ENCODE results near the gene STPG4.
A peak's percentile ranks its signal among the peaks of the same experiment; 100 is the strongest.
"Not testable (repeated sequence)": the region's sequence is repeated elsewhere in the genome, so short reads cannot be mapped to it uniquely, and the experiment has no call there.

Gene STPG4

GRCh38 chr2:47109007-47109375 lies 46.1 kb downstream of the STPG4 start:
- no peak overlapping the region for H3K9ac ChIP-seq (ENCODE audit: low read depth, low read length, poor library complexity)
- DNase-seq (ENCODE audit: low spot score), result no peak
- H2BK120ac ChIP-seq (ENCODE audit: low read depth, low read length), result no peak overlapping the region
- H3K14ac ChIP-seq (ENCODE audit: low read length), result no peak overlapping the region
- no peak overlapping the region for H2BK12ac ChIP-seq (ENCODE audit: low read length)
- no peak overlapping the region for H3K4ac ChIP-seq (ENCODE audit: low read length)
- H3K9me3 ChIP-seq (replicated peaks in 1 of 2; ENCODE audit: control insufficient read depth in 2 of 2, insufficient read depth in 1 of 2, low read depth in 1 of 2, low read length in 2 of 2), result no peaks in the 10 kb centered on the region
- H2AK5ac ChIP-seq (ENCODE audit: low read depth, low read length), result no peak overlapping the region
- no peak overlapping the region for H2BK15ac ChIP-seq (ENCODE audit: low read length)
- no peak overlapping the region for H2BK5ac ChIP-seq (ENCODE audit: low read length)
- no peak overlapping the region for H3K23ac ChIP-seq (ENCODE audit: low read depth, low read length, poor library complexity)
- no peak overlapping the region for H3K4me3 ChIP-seq (ENCODE audit: low read length in 2 of 2)
- no CpG with 5 or more reads among the region's 4 CpGs for WGBS, 2 donors (ENCODE audit: extremely low coverage in 2 of 2, insufficient read length in 2 of 2, insufficient replicate concordance in 1 of 2)
- no peak overlapping the region for H4K91ac ChIP-seq (ENCODE audit: low read depth, low read length, poor library complexity)
- H3K27ac ChIP-seq (replicated peaks; ENCODE audit: low read length), result no peak overlapping the region
- H3K27me3 ChIP-seq (ENCODE audit: control insufficient read depth in 3 of 3, insufficient read depth in 3 of 3, low read depth in 1 of 3, low read length in 3 of 3), result no peaks in the 10 kb centered on the region
- H3K36me3 ChIP-seq (replicated peaks in 1 of 2; ENCODE audit: control insufficient read depth in 2 of 2, insufficient read depth in 2 of 2, low read length in 2 of 2), result no peaks in the 10 kb centered on the region
- H3K18ac ChIP-seq (ENCODE audit: low read length), result no peak overlapping the region
- no peak overlapping the region for H3K4me2 ChIP-seq (ENCODE audit: insufficient read depth, low read length, poor library complexity, severe bottlenecking)
- no peaks in the 10 kb centered on the region for H3K4me1 ChIP-seq (ENCODE audit: control insufficient read depth in 2 of 2, insufficient read depth in 1 of 2, low read depth in 1 of 2, low read length in 2 of 2)
- H4K8ac ChIP-seq (ENCODE audit: low read depth, low read length), result no peak overlapping the region
- peak overlapping the region; percentile 35 for H2AFZ ChIP-seq (ENCODE audit: low read length)
- H3K79me1 ChIP-seq (ENCODE audit: low read depth, low read length), result no peaks in the 10 kb centered on the region

GRCh38 chr2:47108267-47109006 lies 46.7 kb downstream of the STPG4 start:
- not testable (repeated sequence) for H2AK5ac ChIP-seq (ENCODE audit: low read depth, low read length); H3K18ac ChIP-seq (ENCODE audit: low read length); H2BK120ac ChIP-seq (ENCODE audit: low read depth, low read length); H2BK15ac ChIP-seq (ENCODE audit: low read length); H3K23ac ChIP-seq (ENCODE audit: low read depth, low read length, poor library complexity); H3K4me2 ChIP-seq (ENCODE audit: insufficient read depth, low read length, poor library complexity, severe bottlenecking); H3K4me1 ChIP-seq (ENCODE audit: control insufficient read depth in 2 of 2, insufficient read depth in 1 of 2, low read depth in 1 of 2, low read length in 2 of 2); DNase-seq (ENCODE audit: low spot score); H3K14ac ChIP-seq (ENCODE audit: low read length); H3K27ac ChIP-seq (replicated peaks; ENCODE audit: low read length); H3K4me3 ChIP-seq (ENCODE audit: low read length in 2 of 2); H4K91ac ChIP-seq (ENCODE audit: low read depth, low read length, poor library complexity); H3K4ac ChIP-seq (ENCODE audit: low read length); H3K9ac ChIP-seq (ENCODE audit: low read depth, low read length, poor library complexity); H3K9me3 ChIP-seq (replicated peaks in 1 of 2; ENCODE audit: control insufficient read depth in 2 of 2, insufficient read depth in 1 of 2, low read depth in 1 of 2, low read length in 2 of 2); H2BK12ac ChIP-seq (ENCODE audit: low read length); H3K27me3 ChIP-seq (ENCODE audit: control insufficient read depth in 3 of 3, insufficient read depth in 3 of 3, low read depth in 1 of 3, low read length in 3 of 3); H2BK5ac ChIP-seq (ENCODE audit: low read length); H4K8ac ChIP-seq (ENCODE audit: low read depth, low read length); H3K79me1 ChIP-seq (ENCODE audit: low read depth, low read length); H3K36me3 ChIP-seq (replicated peaks in 1 of 2; ENCODE audit: control insufficient read depth in 2 of 2, insufficient read depth in 2 of 2, low read length in 2 of 2)
- WGBS, 2 donors (ENCODE audit: extremely low coverage in 2 of 2, insufficient read length in 2 of 2, insufficient replicate concordance in 1 of 2), result no CpG with 5 or more reads among the region's 19 CpGs
- peak overlapping the region; percentile 35 for H2AFZ ChIP-seq (ENCODE audit: low read length)

GRCh38 chr2:47107201-47107600 lies 47.9 kb downstream of the STPG4 start:
- H3K79me1 ChIP-seq (ENCODE audit: low read depth, low read length); H2BK12ac ChIP-seq (ENCODE audit: low read length); H2BK15ac ChIP-seq (ENCODE audit: low read length); H2AK5ac ChIP-seq (ENCODE audit: low read depth, low read length); H2BK120ac ChIP-seq (ENCODE audit: low read depth, low read length); H3K9ac ChIP-seq (ENCODE audit: low read depth, low read length, poor library complexity); H3K27me3 ChIP-seq (ENCODE audit: control insufficient read depth in 3 of 3, insufficient read depth in 3 of 3, low read depth in 1 of 3, low read length in 3 of 3); H2AFZ ChIP-seq (ENCODE audit: low read length); H3K27ac ChIP-seq (replicated peaks; ENCODE audit: low read length); DNase-seq (ENCODE audit: low spot score); H3K9me3 ChIP-seq (replicated peaks in 1 of 2; ENCODE audit: control insufficient read depth in 2 of 2, insufficient read depth in 1 of 2, low read depth in 1 of 2, low read length in 2 of 2); H2BK5ac ChIP-seq (ENCODE audit: low read length); H4K91ac ChIP-seq (ENCODE audit: low read depth, low read length, poor library complexity); H3K18ac ChIP-seq (ENCODE audit: low read length); H3K14ac ChIP-seq (ENCODE audit: low read length); H3K4me2 ChIP-seq (ENCODE audit: insufficient read depth, low read length, poor library complexity, severe bottlenecking); H3K23ac ChIP-seq (ENCODE audit: low read depth, low read length, poor library complexity); H3K36me3 ChIP-seq (replicated peaks in 1 of 2; ENCODE audit: control insufficient read depth in 2 of 2, insufficient read depth in 2 of 2, low read length in 2 of 2); H3K4ac ChIP-seq (ENCODE audit: low read length); H4K8ac ChIP-seq (ENCODE audit: low read depth, low read length); H3K4me1 ChIP-seq (ENCODE audit: control insufficient read depth in 2 of 2, insufficient read depth in 1 of 2, low read depth in 1 of 2, low read length in 2 of 2); H3K4me3 ChIP-seq (ENCODE audit: low read length in 2 of 2): not testable (repeated sequence)
- no CpG with 5 or more reads among the region's 21 CpGs for WGBS, 2 donors (ENCODE audit: extremely low coverage in 2 of 2, insufficient read length in 2 of 2, insufficient replicate concordance in 1 of 2)

GRCh38 chr2:47106231-47106630 lies 48.9 kb downstream of the STPG4 start:
- not testable (repeated sequence) for H3K79me1 ChIP-seq (ENCODE audit: low read depth, low read length); H3K18ac ChIP-seq (ENCODE audit: low read length); H3K27ac ChIP-seq (replicated peaks; ENCODE audit: low read length); H3K36me3 ChIP-seq (replicated peaks in 1 of 2; ENCODE audit: control insufficient read depth in 2 of 2, insufficient read depth in 2 of 2, low read length in 2 of 2); H3K9me3 ChIP-seq (replicated peaks in 1 of 2; ENCODE audit: control insufficient read depth in 2 of 2, insufficient read depth in 1 of 2, low read depth in 1 of 2, low read length in 2 of 2); H3K14ac ChIP-seq (ENCODE audit: low read length); H2AFZ ChIP-seq (ENCODE audit: low read length); H3K4me1 ChIP-seq (ENCODE audit: control insufficient read depth in 2 of 2, insufficient read depth in 1 of 2, low read depth in 1 of 2, low read length in 2 of 2); H2BK120ac ChIP-seq (ENCODE audit: low read depth, low read length); H4K8ac ChIP-seq (ENCODE audit: low read depth, low read length); H3K27me3 ChIP-seq (ENCODE audit: control insufficient read depth in 3 of 3, insufficient read depth in 3 of 3, low read depth in 1 of 3, low read length in 3 of 3); H2AK5ac ChIP-seq (ENCODE audit: low read depth, low read length); H3K4me2 ChIP-seq (ENCODE audit: insufficient read depth, low read length, poor library complexity, severe bottlenecking); H4K91ac ChIP-seq (ENCODE audit: low read depth, low read length, poor library complexity); H2BK5ac ChIP-seq (ENCODE audit: low read length); H3K9ac ChIP-seq (ENCODE audit: low read depth, low read length, poor library complexity); H3K4me3 ChIP-seq (ENCODE audit: low read length in 2 of 2); H3K4ac ChIP-seq (ENCODE audit: low read length); H3K23ac ChIP-seq (ENCODE audit: low read depth, low read length, poor library complexity); H2BK15ac ChIP-seq (ENCODE audit: low read length); H2BK12ac ChIP-seq (ENCODE audit: low read length); DNase-seq (ENCODE audit: low spot score)
- WGBS, 2 donors (ENCODE audit: extremely low coverage in 2 of 2, insufficient read length in 2 of 2, insufficient replicate concordance in 1 of 2), result no CpG with 5 or more reads among the region's 4 CpGs
